ENCODE data around the gene ULK3. TPM values are rescaled to one million over a fixed set of nuclear protein-coding genes. Genes with fewer than 3 reads are reported as not detected.

ULK3 gene
- total RNA-seq, 2 donors from 2014 or later, result 48.5 to 53.8 TPM

- Mint-ChIP-seq H3K9me3 (no peaks in the 10 kb centered on the region), H3K27me3 (ENCODE audit: low read depth) (peaks cover 31% of the 10 kb centered on the region), H3K27ac (no peak overlapping the region), H3K4me1 (ENCODE audit: low read depth) (peaks cover 13% of the 10 kb centered on the region), H3K4me3 (no peak overlapping the region), H3K36me3 (ENCODE audit: insufficient read depth in 2 of 2) (no peaks in the 10 kb centered on the region)
- DNase-seq, result no peak
- no peak for ATAC-seq (replicated peaks in 1 of 2)
Measured at GRCh38 chr15:74822233-74822632, 20.7 kb downstream of the ULK3 start.

DNA sequence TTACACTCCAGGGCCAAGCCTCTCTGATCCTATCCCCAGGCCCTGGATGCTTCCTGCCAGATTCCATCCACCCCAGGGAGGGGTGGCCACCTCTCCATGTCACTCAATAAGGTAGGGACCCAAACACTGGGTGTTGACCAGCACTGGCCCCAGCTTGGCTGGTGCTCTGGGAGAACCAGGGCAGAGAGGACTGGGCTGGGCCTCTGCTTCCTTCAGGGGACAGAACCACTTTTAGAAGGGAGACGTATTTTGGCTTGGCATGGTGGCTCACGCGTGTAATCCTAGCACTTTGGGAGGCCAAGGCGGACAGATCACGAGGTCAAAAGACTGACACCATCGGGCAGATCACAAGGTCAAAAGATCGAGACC, 21.2 kb downstream of the ULK3 start:
- ATAC-seq (replicated peaks in 1 of 2), result no peak
- H3K4me3 Mint-ChIP-seq, result no peak overlapping the region
- H3K27ac Mint-ChIP-seq, result no peak overlapping the region
- peaks cover 26% of the 10 kb centered on the region for H3K27me3 Mint-ChIP-seq (ENCODE audit: low read depth)
- peaks cover 16% of the 10 kb centered on the region for H3K4me1 Mint-ChIP-seq (ENCODE audit: low read depth)
- no peaks in the 10 kb centered on the region for H3K9me3 Mint-ChIP-seq
- no peaks in the 10 kb centered on the region for H3K36me3 Mint-ChIP-seq (ENCODE audit: insufficient read depth in 2 of 2)
- DNase-seq, result no peak

DNA sequence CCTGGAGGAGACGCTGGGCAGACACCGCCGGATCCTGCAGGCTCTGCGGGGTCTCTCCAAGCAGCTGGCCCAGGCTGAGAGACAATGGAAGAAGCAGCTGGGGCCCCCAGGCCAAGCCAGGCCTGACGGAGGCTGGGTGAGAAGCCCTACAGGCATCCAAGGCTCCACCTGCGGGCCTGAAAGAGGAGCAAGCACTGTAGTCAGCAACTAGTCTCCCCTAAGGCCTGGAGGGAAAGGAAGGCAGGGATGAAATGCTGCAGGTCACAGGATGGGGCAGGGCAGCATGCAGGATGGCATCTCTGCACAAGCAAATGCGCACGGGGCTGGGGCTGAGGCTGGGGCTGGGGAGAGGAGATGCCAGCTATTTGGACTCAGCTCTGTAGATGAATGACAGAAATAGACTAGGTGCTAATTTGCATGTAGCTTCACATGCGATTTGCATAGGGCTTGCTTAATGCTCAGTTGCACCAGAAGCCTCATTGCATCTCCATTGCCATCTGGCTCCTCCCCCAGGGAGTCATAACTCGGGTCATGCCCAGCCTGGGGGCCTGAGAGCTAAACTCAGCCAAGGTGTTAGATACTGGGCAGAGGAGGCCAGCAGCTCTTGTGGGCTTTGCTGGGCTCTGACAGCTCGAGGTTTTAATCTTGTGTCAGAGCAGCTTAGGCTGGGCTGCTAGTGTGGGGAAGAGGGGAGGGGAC, 21.7 kb downstream of the ULK3 start:
- peaks cover 16% of the 10 kb centered on the region for H3K4me1 Mint-ChIP-seq (ENCODE audit: low read depth)
- ATAC-seq (replicated peaks in 1 of 2) (no peak), DNase-seq (no peak)
- H3K27ac Mint-ChIP-seq, result no peak overlapping the region
- H3K36me3 Mint-ChIP-seq (ENCODE audit: insufficient read depth in 2 of 2), result no peaks in the 10 kb centered on the region
- H3K27me3 Mint-ChIP-seq (ENCODE audit: low read depth), result peaks cover 23% of the 10 kb centered on the region
- no peaks in the 10 kb centered on the region for H3K9me3 Mint-ChIP-seq
- no peak overlapping the region for H3K4me3 Mint-ChIP-seq

- H3K9me3 Mint-ChIP-seq, result no peaks in the 10 kb centered on the region
- H3K27ac Mint-ChIP-seq, result no peak overlapping the region
- peaks cover 16% of the 10 kb centered on the region for H3K4me1 Mint-ChIP-seq (ENCODE audit: low read depth)
- peaks cover 14% of the 10 kb centered on the region for H3K27me3 Mint-ChIP-seq (ENCODE audit: low read depth)
- ATAC-seq (replicated peaks in 1 of 2) (no peak), DNase-seq (no peak)
- H3K4me3 Mint-ChIP-seq, result no peak overlapping the region
- no peaks in the 10 kb centered on the region for H3K36me3 Mint-ChIP-seq (ENCODE audit: insufficient read depth in 2 of 2)
Measured at GRCh38 chr15:74820056-74820455, 22.9 kb downstream of the ULK3 start.

DNA sequence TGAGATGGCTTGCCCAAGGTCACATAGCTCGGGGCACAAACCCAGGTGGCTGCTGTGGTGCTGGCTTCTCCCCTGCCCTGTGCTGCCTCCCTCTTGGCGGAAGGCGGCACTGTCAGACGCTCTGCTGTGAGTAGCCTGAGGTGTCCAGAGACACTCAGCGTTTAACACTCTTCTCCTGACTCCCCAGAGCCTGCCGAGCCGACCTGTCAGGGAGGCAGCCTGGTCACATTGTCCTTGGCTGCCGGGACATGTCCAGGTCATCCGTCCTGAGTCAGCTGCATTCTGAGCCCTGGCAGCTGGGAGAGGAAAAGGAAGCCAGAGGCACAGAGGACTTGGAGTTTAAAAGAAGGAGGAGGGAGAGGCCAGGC, 25.6 kb downstream of the ULK3 start:
- Mint-ChIP-seq H3K4me1 (ENCODE audit: low read depth) (peaks cover 16% of the 10 kb centered on the region), H3K9me3 (no peaks in the 10 kb centered on the region), H3K27me3 (ENCODE audit: low read depth) (no peaks in the 10 kb centered on the region), H3K4me3 (no peak overlapping the region), H3K27ac (no peak overlapping the region), H3K36me3 (ENCODE audit: insufficient read depth in 2 of 2) (no peaks in the 10 kb centered on the region)
- no peak for DNase-seq
- no peak for ATAC-seq (replicated peaks in 1 of 2)

GRCh38 chr15:74816624-74817369, 26.2 kb downstream of the ULK3 start:
- peaks cover 16% of the 10 kb centered on the region for H3K4me1 Mint-ChIP-seq (ENCODE audit: low read depth)
- no peaks in the 10 kb centered on the region for H3K36me3 Mint-ChIP-seq (ENCODE audit: insufficient read depth in 2 of 2)
- no peaks in the 10 kb centered on the region for H3K27me3 Mint-ChIP-seq (ENCODE audit: low read depth)
- ATAC-seq (replicated peaks in 1 of 2) (no peak), DNase-seq (no peak)
- no peaks in the 10 kb centered on the region for H3K9me3 Mint-ChIP-seq
- no peak overlapping the region for H3K27ac Mint-ChIP-seq
- H3K4me3 Mint-ChIP-seq, result no peak overlapping the region

- Mint-ChIP-seq H3K9me3 (no peaks in the 10 kb centered on the region), H3K36me3 (ENCODE audit: insufficient read depth in 2 of 2) (no peaks in the 10 kb centered on the region), H3K27ac (no peak overlapping the region), H3K27me3 (ENCODE audit: low read depth) (no peaks in the 10 kb centered on the region), H3K4me3 (no peak overlapping the region), H3K4me1 (ENCODE audit: low read depth) (peaks cover 16% of the 10 kb centered on the region)
- ATAC-seq (replicated peaks in 1 of 2) (no peak), DNase-seq (no peak)
Measured at GRCh38 chr15:74815961-74816360, 27.0 kb downstream of the ULK3 start.

GRCh38 chr15:74815121-74815934, 27.6 kb downstream of the ULK3 start:
- no peaks in the 10 kb centered on the region for H3K36me3 Mint-ChIP-seq (ENCODE audit: insufficient read depth in 2 of 2)
- H3K27me3 Mint-ChIP-seq (ENCODE audit: low read depth), result no peaks in the 10 kb centered on the region
- no peak overlapping the region for H3K4me3 Mint-ChIP-seq
- H3K4me1 Mint-ChIP-seq (ENCODE audit: low read depth), result peaks cover 16% of the 10 kb centered on the region
- no peak for DNase-seq
- H3K27ac Mint-ChIP-seq, result no peak overlapping the region
- H3K9me3 Mint-ChIP-seq, result no peaks in the 10 kb centered on the region
- no peak for ATAC-seq (replicated peaks in 1 of 2)

DNA sequence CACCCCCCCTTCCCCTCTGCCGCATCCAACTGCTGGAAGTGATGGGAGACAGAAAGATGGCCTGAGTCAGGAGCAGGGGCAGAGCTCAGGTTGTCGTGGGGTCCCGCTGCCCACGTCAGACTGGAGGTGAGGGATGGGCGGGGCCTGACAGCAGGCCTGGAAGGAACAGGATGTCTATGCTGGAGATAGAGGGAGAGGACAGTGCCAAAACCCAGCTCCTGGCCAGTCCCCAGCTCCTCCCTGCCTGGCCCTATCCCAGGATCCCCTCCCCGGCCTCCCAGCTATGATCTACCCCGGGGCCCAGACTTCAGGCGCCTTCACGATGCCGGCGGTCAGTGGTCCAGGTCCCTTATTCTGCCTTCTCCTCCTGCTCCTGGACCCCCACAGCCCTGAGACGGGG, 30.4 kb downstream of the ULK3 start, which contains the start of gene LMAN1L:
LMAN1L (plus strand) TSS at position 303 of the 400 bp plus-strand sequence; CDS start at position 323, 20 bp downstream.
- no peaks in the 10 kb centered on the region for H3K9me3 Mint-ChIP-seq
- H3K4me3 Mint-ChIP-seq, result no peak within 1 kb of the TSS

DNA sequence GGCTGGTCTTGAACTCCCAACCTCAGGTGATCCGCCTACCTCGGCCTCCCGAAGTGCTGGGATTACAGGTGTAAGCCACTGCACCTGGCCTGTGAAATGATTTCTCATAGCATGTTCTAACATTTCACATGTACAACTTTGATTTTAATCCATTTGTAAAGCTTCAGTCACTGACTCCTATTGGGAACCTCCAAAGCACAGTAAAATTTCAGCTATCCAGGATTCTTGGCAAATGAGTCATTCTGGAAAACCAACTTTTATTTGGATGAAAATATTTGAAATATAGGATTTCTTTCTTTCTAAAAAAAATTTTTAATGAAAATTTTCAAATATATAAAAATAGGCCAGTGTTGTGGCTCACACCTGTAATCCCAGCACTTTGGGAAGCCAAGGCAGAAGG, 33.0 kb downstream of the ULK3 start:
- no peak for ATAC-seq (replicated peaks in 1 of 2)
- H3K27me3 Mint-ChIP-seq (ENCODE audit: low read depth), result no peaks in the 10 kb centered on the region

More for the DNA sequence above, 30.4 kb downstream of the ULK3 start, which contains the start of gene LMAN1L:
- Mint-ChIP-seq H3K36me3 (ENCODE audit: insufficient read depth in 2 of 2) (no peaks in the 10 kb centered on the region), H3K27ac (no peak within 1 kb of the TSS), H3K4me1 (ENCODE audit: low read depth) (peaks cover 23% of the 10 kb centered on the region), H3K27me3 (ENCODE audit: low read depth) (no peaks in the 10 kb centered on the region)
- ATAC-seq (replicated peaks in 1 of 2) (peak; percentile 8 to 22), DNase-seq (no peak)

GRCh38 chr15:74809242-74809641, 33.7 kb downstream of the ULK3 start:
- Mint-ChIP-seq H3K27me3 (ENCODE audit: low read depth) (no peaks in the 10 kb centered on the region), H3K4me1 (ENCODE audit: low read depth) (peaks cover 29% of the 10 kb centered on the region), H3K9me3 (no peaks in the 10 kb centered on the region), H3K36me3 (ENCODE audit: insufficient read depth in 2 of 2) (peaks cover 1 to 3% of the 10 kb centered on the region in 2 donors), H3K4me3 (no peak overlapping the region), H3K27ac (peak overlapping the region; percentile 1)
- no peak for DNase-seq
- ATAC-seq (replicated peaks in 1 of 2), result peak in 1 of 2 donors; percentile 12

More for the DNA sequence above, 33.0 kb downstream of the ULK3 start:
- Mint-ChIP-seq H3K4me3 (no peak overlapping the region), H3K36me3 (ENCODE audit: insufficient read depth in 2 of 2) (peaks cover 0 to under 1% of the 10 kb centered on the region in 2 donors), H3K27ac (no peak overlapping the region), H3K9me3 (no peaks in the 10 kb centered on the region), H3K4me1 (ENCODE audit: low read depth) (peaks cover 26% of the 10 kb centered on the region)
- no peak for DNase-seq

DNA sequence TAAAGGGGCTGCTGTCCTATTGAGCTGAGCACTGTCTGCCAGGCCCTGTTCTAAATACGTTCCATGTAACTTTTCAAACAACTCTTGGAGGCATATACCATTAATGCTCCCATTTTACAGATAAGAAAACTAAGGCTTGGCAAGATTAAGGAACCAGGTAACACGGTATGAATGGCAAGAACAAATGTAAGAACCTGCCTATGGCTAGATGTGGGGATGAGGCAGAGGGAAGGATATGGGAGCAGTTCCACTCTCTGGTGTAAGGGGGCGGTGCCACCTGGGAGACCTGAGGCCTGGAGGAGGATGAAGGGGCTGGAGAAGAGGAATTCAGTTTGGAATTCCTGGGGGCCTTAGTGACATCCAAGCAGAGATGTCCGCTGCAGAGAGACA, 34.1 kb downstream of the ULK3 start:
- Mint-ChIP-seq H3K4me1 (ENCODE audit: low read depth) (peaks cover 29% of the 10 kb centered on the region), H3K9me3 (no peaks in the 10 kb centered on the region), H3K36me3 (ENCODE audit: insufficient read depth in 2 of 2) (peaks cover 5 to 6% of the 10 kb centered on the region in 2 donors), H3K4me3 (no peak overlapping the region), H3K27me3 (ENCODE audit: low read depth) (no peaks in the 10 kb centered on the region), H3K27ac (peak overlapping the region; percentile 1)
- ATAC-seq (replicated peaks in 1 of 2), result no peak
- DNase-seq, result no peak
